Hepatocyte (in vitro differentiated cells): ENCODE measurements around the gene HIPK4. TPM values are rescaled to one million over a fixed set of nuclear protein-coding genes. Genes with fewer than 3 reads are reported as not detected.
"Not testable (repeated sequence)": the region's sequence is repeated elsewhere in the genome, so short reads cannot be mapped to it uniquely, and the experiment has no call there.

Source experiments
- DNase-seq: peaks from one replicate; pipeline ENCODE4 v3.0.0-alpha.2; 2016; ENCODE audit warnings: low spot score
- H2AFZ ChIP-seq: fragments of 200-600 bp; sonication (generic); 2 replicates; pipeline ENCODE4 v1.6.0; 2016; ENCODE audit warnings: antibody characterized with exemption, mild to moderate bottlenecking
- H3K27ac ChIP-seq: fragments of 200-600 bp; sonication (generic); 2 replicates; pipeline ENCODE4 v1.5.1; 2016; ENCODE audit warnings: mild to moderate bottlenecking
- H3K27me3 ChIP-seq: fragments of 200-600 bp; sonication (generic); 2 replicates; pipeline ENCODE4 v1.6.1; 2016
- H3K36me3 ChIP-seq: fragments of 200-600 bp; sonication (generic); replicated peaks from 2 replicates; pipeline ENCODE4 v1.5.1; 2016; ENCODE audit warnings: low read depth; ENCODE audit not compliant: insufficient read depth
- H3K4me1 ChIP-seq: fragments of 200-600 bp; sonication (generic); 2 replicates; pipeline ENCODE4 v1.5.1; 2016; ENCODE audit warnings: mild to moderate bottlenecking, moderate library complexity; ENCODE audit not compliant: insufficient read depth
- H3K4me2 ChIP-seq: fragments of 200-600 bp; sonication (generic); 2 replicates; pipeline ENCODE4 v1.6.0; 2016
- H3K4me3 ChIP-seq: fragments of 200-600 bp; sonication (generic); 2 replicates; pipeline ENCODE4 v1.5.1; 2016; ENCODE audit warnings: mild to moderate bottlenecking
- H3K79me2 ChIP-seq: fragments of 200-600 bp; sonication (generic); 2 replicates; pipeline ENCODE4 v1.6.0; 2017; ENCODE audit warnings: mild to moderate bottlenecking
- H3K9me2 ChIP-seq: fragments of 200-600 bp; sonication (generic); replicated peaks from 2 replicates; pipeline ENCODE4 v1.6.0; 2017; ENCODE audit warnings: mild to moderate bottlenecking; ENCODE audit not compliant: insufficient read depth
- H3K9me3 ChIP-seq: fragments of 200-600 bp; sonication (generic); 2 replicates; pipeline ENCODE4 v1.5.1; 2016; ENCODE audit warnings: low read depth, mild to moderate bottlenecking
- H4K20me1 ChIP-seq: fragments of 200-600 bp; sonication (generic); 2 replicates; pipeline ENCODE4 v1.6.0; 2016; ENCODE audit warnings: mild to moderate bottlenecking; ENCODE audit not compliant: insufficient read depth, poor library complexity, severe bottlenecking
- EZH2 ChIP-seq: fragments of 200-600 bp; sonication (generic); IDR thresholded peaks from 2 replicates; pipeline ENCODE4 v1.6.1; 2016; ENCODE audit warnings: antibody characterized with exemption, mild to moderate bottlenecking, borderline replicate concordance
- EZH2phosphoT487 ChIP-seq: fragments of 200-600 bp; sonication (generic); IDR thresholded peaks from one replicate; pipeline ENCODE4 v1.6.1; 2018; ENCODE audit warnings: antibody characterized with exemption, mild to moderate bottlenecking, low read depth, moderate library complexity; ENCODE audit not compliant: unreplicated experiment, severe bottlenecking
- WGBS: methylation state at CpG from one replicate; pipeline ENCODE4 v1.1.6; 2016; ENCODE audit warnings: low lambda C conversion rate; ENCODE audit errors: missing lambda C conversion rate; 5-methylcytosine and 5-hydroxymethylcytosine counted together
- polyA plus RNA-seq: library from polyadenylated mRNA; unstranded; fragments of >200 nt; fragmentation: Nextera tagmentation; extraction: Ambion mirVana; gene quantifications from 2 replicates; pipeline ENCODE4 v1.2.1, GENCODE V29; 2016
- total RNA-seq: library from RNA; depleted of rRNA; stranded (reverse); fragments of >200 nt; gene quantifications from 2 replicates; pipeline ENCODE4 v1.2.3, GENCODE V29; 2014
- TF ChIP-seq, protein P1 (sequence below): fragments of 200-600 bp; sonication (generic); IDR thresholded peaks from 2 replicates; pipeline ENCODE4 v1.5.1; 2016; ENCODE audit warnings: antibody characterized with exemption, mild to moderate bottlenecking; ENCODE audit not compliant: poor library complexity

Gene HIPK4
- total and polyA plus RNA-seq, 2 experiments from 2014 or later, result 0.07 to 0.13 TPM

DNA sequence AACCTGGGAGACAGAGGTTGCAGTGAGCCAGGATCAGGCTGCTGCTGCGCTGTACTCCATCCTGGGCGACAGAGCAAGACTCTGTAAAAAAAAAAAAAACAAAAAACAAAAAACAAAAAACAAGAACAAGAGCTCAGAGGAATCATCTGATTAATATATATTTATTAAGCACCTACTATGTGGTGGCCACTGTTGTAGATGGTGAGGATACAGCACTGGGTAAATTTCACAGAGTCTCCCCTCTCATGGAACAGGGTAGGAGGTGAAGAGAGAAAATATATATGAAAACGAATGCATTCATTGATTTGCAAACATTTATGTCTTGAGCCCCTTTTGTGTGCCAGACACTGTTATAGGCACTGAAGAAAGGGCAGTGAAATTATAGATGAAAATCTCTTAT lies 41.7 kb upstream of the HIPK4 start:
- Histone ChIP-seq H3K27ac (peak overlapping the region; percentile 97), H3K27me3 (no peaks in the 10 kb centered on the region), H3K9me2 (no peaks in the 10 kb centered on the region), H3K4me2 (no peak overlapping the region), H3K9me3 (no peaks in the 10 kb centered on the region), H3K79me2 (peaks cover 14% of the 10 kb centered on the region), H4K20me1 (no peaks in the 10 kb centered on the region), H3K4me3 (no peak overlapping the region), H3K36me3 (no peaks in the 10 kb centered on the region), H3K4me1 (peaks cover 19% of the 10 kb centered on the region), H2AFZ (no peak overlapping the region)
- no peak for TF ChIP-seq EZH2phosphoT487
- no peak for TF ChIP-seq EZH2
- TF ChIP-seq, protein P1, sequence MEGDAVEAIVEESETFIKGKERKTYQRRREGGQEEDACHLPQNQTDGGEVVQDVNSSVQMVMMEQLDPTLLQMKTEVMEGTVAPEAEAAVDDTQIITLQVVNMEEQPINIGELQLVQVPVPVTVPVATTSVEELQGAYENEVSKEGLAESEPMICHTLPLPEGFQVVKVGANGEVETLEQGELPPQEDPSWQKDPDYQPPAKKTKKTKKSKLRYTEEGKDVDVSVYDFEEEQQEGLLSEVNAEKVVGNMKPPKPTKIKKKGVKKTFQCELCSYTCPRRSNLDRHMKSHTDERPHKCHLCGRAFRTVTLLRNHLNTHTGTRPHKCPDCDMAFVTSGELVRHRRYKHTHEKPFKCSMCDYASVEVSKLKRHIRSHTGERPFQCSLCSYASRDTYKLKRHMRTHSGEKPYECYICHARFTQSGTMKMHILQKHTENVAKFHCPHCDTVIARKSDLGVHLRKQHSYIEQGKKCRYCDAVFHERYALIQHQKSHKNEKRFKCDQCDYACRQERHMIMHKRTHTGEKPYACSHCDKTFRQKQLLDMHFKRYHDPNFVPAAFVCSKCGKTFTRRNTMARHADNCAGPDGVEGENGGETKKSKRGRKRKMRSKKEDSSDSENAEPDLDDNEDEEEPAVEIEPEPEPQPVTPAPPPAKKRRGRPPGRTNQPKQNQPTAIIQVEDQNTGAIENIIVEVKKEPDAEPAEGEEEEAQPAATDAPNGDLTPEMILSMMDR, result no peak
- WGBS, result 99% methylated on average over 3 of the region's 3 CpGs
- no peak for DNase-seq

DNA sequence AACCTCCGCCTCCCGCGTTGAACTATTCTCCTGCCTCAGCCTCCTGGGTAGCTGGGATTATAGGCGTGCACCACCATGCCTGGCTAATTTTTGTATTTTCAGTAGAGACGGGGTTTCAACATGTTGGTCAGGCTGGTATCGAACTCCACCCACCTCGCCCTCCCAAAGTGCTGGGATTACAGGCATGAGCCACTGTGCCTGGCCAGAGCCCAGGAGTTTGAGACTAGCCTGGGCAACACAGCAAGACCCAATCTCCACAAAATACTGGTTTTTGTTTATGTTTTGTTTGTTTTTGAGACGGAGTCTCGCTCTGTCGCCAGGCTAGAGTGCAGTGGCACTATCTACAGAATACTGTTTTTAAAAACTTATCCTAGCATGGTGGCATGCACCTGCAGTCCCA lies 40.3 kb upstream of the HIPK4 start:
- not testable (repeated sequence) for H3K9me3 ChIP-seq, DNase-seq, H2AFZ ChIP-seq, H3K36me3 ChIP-seq, H3K27ac ChIP-seq, H3K4me3 ChIP-seq, H3K9me2 ChIP-seq, H3K27me3 ChIP-seq, H3K4me2 ChIP-seq, H4K20me1 ChIP-seq
- WGBS, result 97% methylated on average over 10 of the region's 10 CpGs
- peaks cover 19% of the 10 kb centered on the region for H3K4me1 ChIP-seq
- H3K79me2 ChIP-seq, result peaks cover 14% of the 10 kb centered on the region

DNA sequence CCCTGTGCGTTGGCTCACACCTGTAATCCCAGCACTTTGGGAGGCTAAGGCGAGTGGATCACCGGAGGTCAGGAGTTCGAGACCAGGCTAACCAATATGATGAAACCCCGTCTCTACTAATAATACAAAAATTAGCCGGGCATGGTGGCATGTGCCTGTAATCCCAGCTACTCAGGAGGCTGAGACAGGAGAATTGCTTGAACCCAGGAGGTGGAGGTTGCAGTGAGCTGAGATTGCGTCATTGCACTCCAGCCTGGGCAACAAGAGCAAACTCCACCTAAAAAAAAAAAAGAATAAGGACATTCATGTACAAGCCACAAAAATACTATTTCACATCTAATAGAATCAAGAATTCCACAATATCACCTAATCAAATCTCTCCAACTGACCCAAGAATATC lies 38.2 kb upstream of the HIPK4 start:
- Histone ChIP-seq H3K4me1 (peaks cover 15% of the 10 kb centered on the region), H3K79me2 (peaks cover 33% of the 10 kb centered on the region)
- 98% methylated on average over 7 of the region's 7 CpGs for WGBS
- not testable (repeated sequence) for H4K20me1 ChIP-seq, H3K36me3 ChIP-seq, H3K9me3 ChIP-seq, H3K27me3 ChIP-seq, H3K4me2 ChIP-seq, H3K9me2 ChIP-seq, H3K4me3 ChIP-seq, DNase-seq, H2AFZ ChIP-seq, H3K27ac ChIP-seq

DNA sequence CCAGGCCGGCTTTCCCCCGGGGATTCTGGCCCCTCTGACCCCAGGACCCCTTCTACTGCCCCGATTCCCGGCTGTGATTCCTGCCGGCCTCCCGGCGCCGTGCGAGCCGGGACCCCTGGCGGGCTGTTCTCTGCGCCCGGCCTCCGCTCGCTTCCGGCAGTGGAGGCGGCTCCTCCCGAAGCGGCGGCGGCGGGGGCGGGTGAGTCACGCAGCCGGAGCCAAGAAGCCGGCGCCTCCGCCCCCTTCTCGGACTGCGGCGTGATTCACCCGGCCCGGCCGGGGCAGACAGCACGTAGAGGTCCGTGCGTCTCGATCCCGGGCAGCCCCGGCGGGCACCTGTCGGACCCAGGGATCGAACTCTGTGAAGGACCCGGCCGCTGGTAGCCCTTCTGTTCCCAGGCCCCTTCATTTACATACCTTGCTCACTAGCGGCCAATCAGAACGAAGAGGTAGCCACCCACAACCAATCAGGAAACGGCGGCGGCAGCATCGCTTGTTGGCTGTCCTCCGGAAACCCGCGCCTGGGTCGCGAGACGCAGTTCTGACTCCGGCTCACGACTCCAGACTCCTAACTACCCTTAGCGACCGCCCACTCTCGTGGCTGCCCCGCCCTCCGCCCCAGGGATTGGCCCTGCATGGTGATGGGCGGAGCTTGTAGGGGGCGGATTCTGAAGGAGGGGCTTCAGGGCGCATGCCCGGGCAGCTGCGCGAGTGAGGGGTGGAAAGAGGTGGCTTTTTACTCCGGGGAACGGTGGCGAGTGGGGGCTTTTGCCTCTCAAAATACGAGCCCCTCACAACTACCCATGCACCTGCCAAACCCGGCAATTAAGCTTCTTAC lies 35.7 kb upstream of the HIPK4 start, which contains the start of gene SERTAD1:
Gene SERTAD1, minus strand, starts transcription at position 543 of the 838 bp plus-strand sequence. CDS start 2,446 bp downstream, outside the sequence.
- WGBS, result under 1% methylated on average over 69 of the region's 75 CpGs
- Histone ChIP-seq H3K9me2 (no peaks in the 10 kb centered on the region), H4K20me1 (no peaks in the 10 kb centered on the region), H3K27me3 (no peaks in the 10 kb centered on the region), H3K9me3 (no peaks in the 10 kb centered on the region), H3K4me2 (peak within 1 kb of the TSS; percentile 95), H3K4me1 (peaks cover 13% of the 10 kb centered on the region), H2AFZ (peak within 1 kb of the TSS; percentile 55), H3K27ac (peak within 1 kb of the TSS; percentile 99), H3K4me3 (peak within 1 kb of the TSS; percentile 39), H3K79me2 (peaks cover 33% of the 10 kb centered on the region), H3K36me3 (no peaks in the 10 kb centered on the region)
- TF ChIP-seq EZH2phosphoT487 (no peak), EZH2 (no peak)
- TF ChIP-seq, protein P1, result peak; percentile 95
- DNase-seq, result peak; percentile 100
